Embryonic facial prominence (tissue), 1 donor: ENCODE data around the gene NKTR.

Source experiments
- DNase-seq: peaks from one replicate; pipeline ENCODE4 v3.0.0-alpha.2; 2016; ENCODE audit errors: extremely low spot score

NKTR gene

GRCh38 chr3:42681361-42682038, 81.0 kb downstream of the NKTR start:
- DNase-seq = no peak

GRCh38 chr3:42682301-42683070, 82.0 kb downstream of the NKTR start:
- DNase-seq = no peak

GRCh38 chr3:42683875-42684598, 83.6 kb downstream of the NKTR start:
- DNase-seq = no peak

DNA sequence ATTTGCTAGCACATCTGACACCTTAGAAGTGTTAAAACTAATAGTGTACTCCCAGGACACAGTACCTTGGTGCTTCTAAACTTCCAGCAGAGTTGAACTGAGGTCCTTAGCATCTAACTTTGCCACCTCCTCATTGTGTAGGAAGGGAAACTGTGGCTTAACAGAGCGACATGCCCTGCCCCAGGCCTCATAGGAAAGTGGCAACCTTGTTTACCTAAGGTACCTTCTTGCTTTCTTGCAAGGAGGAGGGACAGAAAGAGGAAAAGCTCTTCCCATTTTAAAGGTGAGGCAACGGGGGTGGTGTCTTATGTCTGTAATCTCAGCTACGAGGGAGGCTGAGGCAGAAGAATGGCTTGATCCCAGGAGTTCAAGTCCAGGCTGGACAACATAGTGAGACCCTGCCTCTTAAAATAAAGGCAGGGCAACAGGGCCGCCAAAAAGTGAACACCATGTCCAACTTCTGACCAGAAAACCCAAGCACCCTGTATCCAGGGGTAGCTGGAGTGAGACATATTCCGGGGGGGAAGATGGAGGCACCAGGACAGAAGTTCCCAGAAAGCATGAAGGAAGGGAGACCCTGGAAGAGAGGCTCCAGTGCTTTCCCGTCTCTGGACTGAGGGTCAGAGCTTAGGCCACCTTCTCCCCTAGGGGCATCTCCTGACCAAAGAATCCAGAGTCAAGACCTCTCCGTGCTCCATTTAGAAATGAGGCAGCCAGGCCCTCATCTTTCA, 84.3 kb downstream of the NKTR start:
- DNase-seq = no peak

- no peak for DNase-seq
Measured at GRCh38 chr3:42685363-42685881, 84.9 kb downstream of the NKTR start, which contains the start of gene KLHL40. TSS of gene KLHL40 (plus strand) at chr3:42685537. CDS start at chr3:42685619, 82 bp downstream.

- DNase-seq = no peak
Measured at GRCh38 chr3:42685891-42686820, 85.7 kb downstream of the NKTR start.

GRCh38 chr3:42686832-42687650, 86.6 kb downstream of the NKTR start:
- no peak for DNase-seq

DNA sequence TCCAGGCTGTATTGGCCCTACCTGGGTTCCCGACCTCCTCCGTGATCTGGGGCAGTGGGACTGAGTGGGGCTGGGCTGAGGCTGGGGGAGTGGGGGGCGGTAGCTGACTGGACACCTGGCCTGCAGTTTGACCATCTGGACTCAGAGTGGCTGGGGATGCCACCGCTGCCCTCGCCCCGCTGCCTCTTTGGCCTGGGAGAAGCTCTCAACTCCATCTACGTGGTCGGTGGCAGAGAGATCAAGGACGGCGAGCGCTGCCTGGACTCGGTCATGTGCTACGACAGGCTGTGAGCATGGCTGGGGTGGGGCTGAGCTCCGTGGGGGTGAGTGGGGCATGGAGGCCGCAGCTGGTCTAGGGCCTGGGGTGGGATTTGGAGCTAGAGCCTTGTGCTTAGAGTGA, 87.5 kb downstream of the NKTR start:
- no peak for DNase-seq

DNA sequence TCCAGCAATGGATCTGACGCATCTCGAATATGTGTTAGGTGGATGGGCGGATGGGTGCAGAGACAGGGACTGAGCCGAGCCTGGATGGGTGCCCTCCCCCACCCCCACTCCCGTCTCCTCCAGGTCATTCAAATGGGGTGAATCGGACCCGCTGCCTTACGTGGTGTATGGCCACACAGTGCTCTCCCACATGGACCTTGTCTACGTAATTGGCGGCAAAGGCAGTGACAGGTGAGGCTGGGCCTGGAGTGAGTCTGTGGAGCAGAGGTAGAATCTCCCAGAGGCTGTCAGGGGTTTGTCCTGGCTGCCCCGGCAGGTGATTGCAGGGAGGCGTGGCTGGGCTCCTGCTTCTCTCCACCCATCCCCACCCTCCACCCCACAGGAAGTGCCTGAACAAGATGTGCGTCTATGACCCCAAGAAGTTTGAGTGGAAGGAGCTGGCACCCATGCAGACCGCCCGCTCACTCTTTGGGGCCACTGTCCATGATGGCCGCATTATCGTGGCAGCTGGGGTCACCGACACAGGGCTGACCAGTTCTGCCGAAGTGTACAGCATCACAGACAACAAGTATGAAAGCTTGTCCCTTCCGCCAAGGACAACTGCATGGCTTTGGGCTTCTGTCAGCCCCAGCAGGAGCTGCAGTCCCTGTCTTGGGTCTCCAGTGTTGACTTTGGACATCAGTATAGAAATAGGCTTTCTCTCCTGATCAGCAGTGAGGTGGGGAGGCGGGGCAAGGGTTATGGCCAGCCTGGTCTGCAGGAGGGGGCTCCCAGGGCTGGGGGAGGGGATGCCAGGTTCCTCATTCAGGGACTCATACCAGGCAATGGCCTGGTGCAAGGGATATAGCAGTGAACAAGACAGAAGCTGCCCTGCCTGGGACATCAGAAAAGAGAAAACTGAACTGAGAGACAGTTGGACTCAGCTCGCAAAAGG, 88.3 kb downstream of the NKTR start:
- DNase-seq = no peak

DNA sequence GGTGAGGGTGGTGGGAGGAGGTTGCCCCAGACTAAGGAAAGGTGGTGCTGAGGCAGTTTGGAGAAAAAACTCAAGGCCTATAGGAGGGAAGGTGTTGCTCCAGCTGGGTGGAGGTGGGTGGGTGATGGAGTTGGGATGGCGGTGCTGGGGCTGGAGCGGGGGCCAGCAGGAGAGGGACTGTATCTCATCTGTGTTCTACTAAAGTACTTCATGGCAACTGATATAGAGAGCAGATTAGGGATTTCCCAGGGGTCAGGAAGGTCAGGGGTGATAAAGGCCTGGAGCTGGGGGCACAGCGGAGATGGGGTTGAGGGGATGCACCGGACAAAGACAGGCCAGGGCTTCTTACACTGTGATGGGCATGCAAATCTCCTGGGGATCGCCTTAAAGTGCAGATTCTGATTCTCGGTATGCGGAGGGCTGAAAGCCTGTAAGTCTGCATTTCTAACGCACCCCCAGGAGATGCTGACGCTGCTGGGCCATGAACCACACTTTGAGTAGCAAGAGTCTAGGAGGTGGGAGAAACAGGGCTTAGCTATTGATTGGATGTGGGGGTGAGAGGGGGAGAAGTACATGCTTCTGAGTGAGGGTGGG, 89.0 kb downstream of the NKTR start:
- DNase-seq = no peak

- no peak for DNase-seq
Measured at GRCh38 chr3:42690191-42690590, 89.7 kb downstream of the NKTR start.

DNA sequence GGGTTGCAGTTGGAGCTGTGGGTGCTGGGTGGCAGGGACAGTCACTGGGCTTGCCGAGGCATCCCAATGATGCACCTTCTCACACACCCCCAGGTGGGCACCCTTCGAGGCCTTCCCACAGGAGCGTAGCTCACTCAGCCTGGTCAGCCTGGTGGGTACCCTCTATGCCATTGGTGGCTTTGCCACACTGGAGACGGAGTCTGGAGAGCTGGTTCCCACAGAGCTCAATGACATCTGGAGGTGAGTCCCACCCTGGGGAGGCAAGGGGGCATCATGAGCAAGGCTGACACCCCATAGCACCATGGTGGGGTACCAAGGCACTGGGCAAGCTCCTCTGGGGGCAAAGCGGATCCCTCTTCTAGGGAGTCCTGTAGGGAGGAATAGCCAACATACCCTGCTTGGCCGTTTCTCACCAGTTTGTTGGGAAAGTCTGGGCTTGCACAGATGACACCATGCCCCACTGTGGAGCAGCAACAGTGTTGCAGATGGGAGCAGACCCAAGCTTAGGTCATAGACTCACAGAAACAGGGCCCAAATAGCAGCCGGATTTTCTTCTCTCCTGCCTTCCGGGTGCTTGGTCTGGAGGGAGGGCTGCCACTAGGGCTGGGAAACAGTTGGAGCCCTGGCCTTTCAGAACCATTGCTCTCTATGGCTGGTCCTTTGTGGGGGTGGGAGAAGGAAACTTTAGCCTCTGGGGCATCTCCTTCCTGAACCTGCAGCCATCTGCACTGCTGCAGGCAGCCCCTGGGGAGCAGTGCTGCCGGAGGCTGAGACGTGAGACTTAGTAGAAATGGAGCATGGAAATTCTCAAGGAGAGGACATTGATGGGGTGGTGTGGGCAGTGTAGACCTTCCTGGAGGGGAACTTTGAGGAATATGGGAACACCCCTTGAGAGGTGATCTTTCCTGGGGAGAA, 90.5 kb downstream of the NKTR start:
- no peak for DNase-seq

DNA sequence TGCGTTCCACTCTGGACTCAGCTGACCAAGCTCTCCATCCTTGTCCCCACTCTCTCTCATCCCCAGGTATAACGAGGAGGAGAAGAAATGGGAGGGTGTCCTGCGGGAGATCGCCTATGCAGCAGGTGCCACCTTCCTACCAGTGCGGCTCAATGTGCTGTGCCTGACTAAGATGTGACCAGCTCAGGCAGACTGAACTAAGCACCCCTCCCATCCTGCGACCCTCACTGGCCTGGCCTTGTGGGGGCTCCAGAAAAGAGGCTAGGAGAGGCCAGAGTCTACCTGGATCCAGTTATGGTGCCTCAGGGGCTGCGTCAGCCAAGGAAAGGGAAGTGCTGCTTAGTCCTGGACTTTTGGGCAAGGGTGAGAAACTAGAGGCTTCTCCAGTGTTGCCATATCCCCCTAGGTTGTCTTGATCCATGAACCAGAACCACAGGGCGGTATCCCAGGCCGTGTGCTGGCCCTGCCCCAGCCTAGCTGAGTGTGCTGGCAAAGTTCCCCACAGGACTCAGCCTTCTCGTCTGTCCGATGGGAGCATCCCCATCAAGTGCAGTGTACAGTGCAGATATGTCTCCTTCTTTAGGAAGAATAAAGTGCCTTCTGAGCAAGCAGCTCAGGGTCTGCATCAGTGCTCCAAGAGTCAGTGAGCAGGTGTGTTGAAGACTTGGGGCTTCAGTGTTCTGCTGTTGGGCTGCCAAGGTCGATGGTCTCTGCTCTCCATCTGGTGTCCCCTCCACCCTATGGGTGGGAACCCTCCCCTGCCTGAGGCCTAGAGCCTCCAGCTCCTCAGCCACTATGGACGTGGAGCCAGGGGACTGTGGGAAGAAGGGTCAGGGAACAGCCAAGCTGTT, 91.6 kb downstream of the NKTR start:
- DNase-seq = no peak

DNA sequence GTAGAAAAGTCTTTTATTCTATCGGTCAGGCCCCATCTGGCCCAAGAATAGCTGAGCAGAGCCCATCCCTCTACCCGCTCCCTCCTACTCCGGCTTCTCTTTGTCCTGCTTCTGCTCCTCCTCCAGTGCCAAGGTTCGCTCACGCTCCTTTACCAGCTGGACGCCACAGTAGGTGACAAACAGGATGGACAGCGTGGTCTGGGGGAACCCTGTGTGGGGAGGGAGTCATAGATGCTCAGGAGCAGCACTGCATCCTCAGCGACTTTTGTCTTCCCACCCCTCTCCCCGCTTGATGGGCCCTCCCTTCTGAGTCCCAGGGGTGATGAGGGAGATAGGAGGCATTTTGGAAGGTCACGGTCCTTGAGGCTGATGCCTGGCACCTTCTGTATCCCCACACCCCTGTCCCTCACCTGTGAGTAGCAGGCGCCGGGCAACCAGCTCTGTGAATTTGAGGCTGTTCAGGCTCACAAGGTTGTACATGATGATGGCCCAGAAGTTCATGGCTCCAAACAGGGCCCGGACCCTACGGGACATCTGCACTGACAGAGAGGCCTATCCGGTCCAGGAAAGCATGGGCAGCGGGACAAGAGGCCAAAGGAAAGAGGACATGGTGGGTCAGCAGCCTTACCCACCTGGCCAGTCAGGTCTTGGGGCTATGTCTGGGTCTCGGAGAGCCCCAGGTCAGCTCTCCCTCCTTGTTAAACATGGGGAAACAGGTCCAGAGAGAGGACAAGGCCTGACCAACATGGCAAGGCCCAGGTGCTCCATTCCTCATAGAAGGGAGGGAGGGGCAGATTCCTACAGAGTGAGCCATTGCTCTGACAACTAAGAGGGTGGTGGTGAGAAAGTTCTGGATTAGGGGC, 92.4 kb downstream of the NKTR start:
- DNase-seq = no peak

DNA sequence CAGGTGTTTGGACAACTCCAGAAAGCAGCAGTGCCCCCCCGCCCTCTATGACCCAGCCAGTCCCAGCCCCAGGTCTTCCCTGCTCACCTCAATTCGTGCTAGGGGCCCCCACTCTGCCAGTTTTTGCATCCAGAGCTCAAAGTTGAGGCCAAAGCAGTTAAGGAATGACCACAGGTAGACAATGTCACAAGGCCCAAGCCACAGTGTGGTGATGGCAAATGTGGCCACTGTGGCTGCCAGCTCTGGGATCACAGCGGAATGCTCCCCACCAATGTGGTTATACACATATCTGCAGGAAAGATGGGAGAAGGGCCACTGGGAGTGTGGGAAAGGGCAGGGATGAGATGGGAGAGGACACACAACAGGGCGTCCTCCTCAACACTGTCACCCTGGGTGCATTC, 93.0 kb downstream of the NKTR start:
- no peak for DNase-seq
